Ramos (cell line): ENCODE data around the gene KCNG2.
"Not testable (repeated sequence)": the region's sequence is repeated elsewhere in the genome, so short reads cannot be mapped to it uniquely, and the experiment has no call there.

ENCODE experiments used
- in situ Hi-C: fragments of 300-500 bp; cut with MboI; formaldehyde crosslinking; loops from one replicate; pipeline ENCODE4 v1.14.3; 2022; ENCODE audit warnings: low sequenced_read_pairs; ENCODE audit not compliant: unreplicated experiment

KCNG2 gene

GRCh38 chr18:79848579-79849327 is 51.0 kb downstream of the KCNG2 start:
- in situ Hi-C loops, result no loop called here

GRCh38 chr18:79849328-79850207 is 51.8 kb downstream of the KCNG2 start:
- in situ Hi-C loops, result no loop called here

- in situ Hi-C loops, result no loop called here
Observed at GRCh38 chr18:79850731-79851130, 53.0 kb downstream of the KCNG2 start.

- in situ Hi-C loops, result no loop called here
Observed at GRCh38 chr18:79851489-79851888, 53.8 kb downstream of the KCNG2 start.

GRCh38 chr18:79851950-79852349 is 54.2 kb downstream of the KCNG2 start:
- in situ Hi-C loops, result no loop called here

- in situ Hi-C loops, result no loop called here
Observed at GRCh38 chr18:79852561-79853302, 55.0 kb downstream of the KCNG2 start.

GRCh38 chr18:79853303-79853992 is 55.7 kb downstream of the KCNG2 start:
- in situ Hi-C loops, result no loop called here

GRCh38 chr18:79853993-79854364 is 56.2 kb downstream of the KCNG2 start:
- in situ Hi-C loops, result no loop called here

GRCh38 chr18:79855147-79855933 is 57.6 kb downstream of the KCNG2 start:
- in situ Hi-C loops, result no loop called here

- in situ Hi-C loops, result no loop called here
Observed at GRCh38 chr18:79856119-79857007, 58.6 kb downstream of the KCNG2 start.

- in situ Hi-C loops, result no loop called here
Observed at GRCh38 chr18:79857082-79857671, 59.4 kb downstream of the KCNG2 start.

GRCh38 chr18:79859314-79859713 is 61.6 kb downstream of the KCNG2 start:
- in situ Hi-C loops, result no loop called here

- in situ Hi-C loops, result no loop called here
Observed at GRCh38 chr18:79861687-79862086, 63.9 kb downstream of the KCNG2 start.

- in situ Hi-C loops, result no loop called here
Observed at GRCh38 chr18:79862562-79862961, 64.8 kb downstream of the KCNG2 start.

- in situ Hi-C loops, result no loop called here
Observed at GRCh38 chr18:79863161-79864005, 65.6 kb downstream of the KCNG2 start.

GRCh38 chr18:79864006-79864725 is 66.4 kb downstream of the KCNG2 start:
- in situ Hi-C loops, result no loop called here

GRCh38 chr18:79864955-79865354 is 67.2 kb downstream of the KCNG2 start:
- in situ Hi-C loops, result not testable (repeated sequence)
